Inflammatory macrophage (primary cell): Measurements from ENCODE around the gene KRT1.
A peak's percentile ranks its signal among the peaks of the same experiment; 100 is the strongest.

ENCODE experiments used
- DNase-seq, 2 donors: peaks; one replicate each; pipeline ENCODE4 v3.0.0-alpha.2; 2020 to 2022

Gene KRT1

GRCh38 chr12:52659395-52659794 is 20.8 kb downstream of the KRT1 start:
- DNase-seq, result no peak

- no peak for DNase-seq
Measured at GRCh38 chr12:52658196-52658595, 22.0 kb downstream of the KRT1 start.

- DNase-seq, result no peak
Measured at GRCh38 chr12:52657250-52657902, 22.8 kb downstream of the KRT1 start.

- no peak for DNase-seq
Measured at GRCh38 chr12:52656616-52657015, 23.6 kb downstream of the KRT1 start.

GRCh38 chr12:52655720-52656124 is 24.5 kb downstream of the KRT1 start:
- DNase-seq, result no peak

GRCh38 chr12:52655251-52655650 is 25.0 kb downstream of the KRT1 start:
- no peak for DNase-seq

- DNase-seq, result no peak
Measured at GRCh38 chr12:52651726-52652261, 28.4 kb downstream of the KRT1 start, which contains the start of gene KRT2. KRT2 (minus strand) TSS chr12:52652211; CDS start chr12:52652142, 69 bp downstream.

GRCh38 chr12:52650520-52651081 is 29.6 kb downstream of the KRT1 start:
- no peak for DNase-seq

- DNase-seq, result no peak
Measured at GRCh38 chr12:52649066-52649465, 31.1 kb downstream of the KRT1 start.

GRCh38 chr12:52648012-52648550 is 32.1 kb downstream of the KRT1 start:
- no peak for DNase-seq

GRCh38 chr12:52647601-52648000 is 32.6 kb downstream of the KRT1 start:
- DNase-seq, result no peak

GRCh38 chr12:52646613-52647012 is 33.6 kb downstream of the KRT1 start:
- no peak for DNase-seq

GRCh38 chr12:52645982-52646381 is 34.2 kb downstream of the KRT1 start:
- DNase-seq, result peak; percentile 59 to 61

GRCh38 chr12:52645120-52645761 is 35.0 kb downstream of the KRT1 start:
- no peak for DNase-seq

- no peak for DNase-seq
Measured at GRCh38 chr12:52644078-52644415, 36.2 kb downstream of the KRT1 start.

GRCh38 chr12:52643233-52644077 is 36.8 kb downstream of the KRT1 start:
- DNase-seq, result no peak

- no peak for DNase-seq
Measured at GRCh38 chr12:52641468-52641867, 38.7 kb downstream of the KRT1 start.

- no peak for DNase-seq
Measured at GRCh38 chr12:52637299-52637698, 42.9 kb downstream of the KRT1 start.

GRCh38 chr12:52636592-52637258 is 43.5 kb downstream of the KRT1 start:
- no peak for DNase-seq

- DNase-seq, result no peak
Measured at GRCh38 chr12:52636189-52636588, 44.0 kb downstream of the KRT1 start.

GRCh38 chr12:52634266-52635056 is 45.7 kb downstream of the KRT1 start:
- no peak for DNase-seq
